ENCODE results near the gene AOPEP.

DNA sequence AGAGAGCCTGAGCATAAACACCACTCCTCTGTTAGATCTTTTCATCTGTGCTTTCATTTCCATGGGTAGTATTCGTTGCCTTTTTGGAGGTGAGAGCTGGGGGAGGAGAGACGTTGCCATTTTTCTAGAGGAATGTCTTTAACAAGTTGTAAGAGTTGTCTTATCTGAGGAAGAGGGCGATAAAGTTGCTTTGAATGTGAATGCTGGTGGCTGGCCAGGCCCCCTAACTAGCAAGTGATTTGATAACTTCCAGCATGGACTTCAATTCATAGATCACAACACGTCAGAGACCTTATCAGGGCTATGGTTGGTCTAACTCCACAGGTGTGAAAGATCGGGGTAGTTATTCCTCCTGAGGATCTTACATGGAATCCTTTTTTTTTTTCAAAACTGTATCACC, 30.0 kb upstream of the AOPEP start:
- TF ChIP-seq, protein P1, sequence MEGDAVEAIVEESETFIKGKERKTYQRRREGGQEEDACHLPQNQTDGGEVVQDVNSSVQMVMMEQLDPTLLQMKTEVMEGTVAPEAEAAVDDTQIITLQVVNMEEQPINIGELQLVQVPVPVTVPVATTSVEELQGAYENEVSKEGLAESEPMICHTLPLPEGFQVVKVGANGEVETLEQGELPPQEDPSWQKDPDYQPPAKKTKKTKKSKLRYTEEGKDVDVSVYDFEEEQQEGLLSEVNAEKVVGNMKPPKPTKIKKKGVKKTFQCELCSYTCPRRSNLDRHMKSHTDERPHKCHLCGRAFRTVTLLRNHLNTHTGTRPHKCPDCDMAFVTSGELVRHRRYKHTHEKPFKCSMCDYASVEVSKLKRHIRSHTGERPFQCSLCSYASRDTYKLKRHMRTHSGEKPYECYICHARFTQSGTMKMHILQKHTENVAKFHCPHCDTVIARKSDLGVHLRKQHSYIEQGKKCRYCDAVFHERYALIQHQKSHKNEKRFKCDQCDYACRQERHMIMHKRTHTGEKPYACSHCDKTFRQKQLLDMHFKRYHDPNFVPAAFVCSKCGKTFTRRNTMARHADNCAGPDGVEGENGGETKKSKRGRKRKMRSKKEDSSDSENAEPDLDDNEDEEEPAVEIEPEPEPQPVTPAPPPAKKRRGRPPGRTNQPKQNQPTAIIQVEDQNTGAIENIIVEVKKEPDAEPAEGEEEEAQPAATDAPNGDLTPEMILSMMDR (IDR thresholded peaks at IDR 0.05; ENCODE audit: insufficient read depth, low read length, poor library complexity, severe bottlenecking), result no peak
- no peak for TF ChIP-seq EZH2phosphoT487 (conservative IDR thresholded peaks at IDR 0.05; ENCODE audit: low read length)

Measured in SU-DHL-6 (cell line).